A204.1 (cell line): Measurements from ENCODE around the gene GALNT7.
"Not testable (repeated sequence)": the region's sequence is repeated elsewhere in the genome, so short reads cannot be mapped to it uniquely, and the experiment has no call there.

Experiments
- FAIRE-seq: peaks from 2 replicates; lab custom pipeline; 2012; peaks lifted over from hg19 to GRCh38; lab: Jason Lieb, UNC

Gene GALNT7

GRCh38 chr4:173168396-173169177 is at the start of gene GALNT7:
GALNT7 (plus strand) TSS chr4:173168811; CDS start chr4:173168836, 25 bp downstream.
- no peak for FAIRE-seq

GRCh38 chr4:173118819-173119218 is 49.8 kb upstream of the GALNT7 start:
- FAIRE-seq = not testable (repeated sequence)

- no peak for FAIRE-seq
Observed at GRCh38 chr4:173119818-173120217, 48.8 kb upstream of the GALNT7 start.

- no peak for FAIRE-seq
Observed at GRCh38 chr4:173121076-173121561, 47.5 kb upstream of the GALNT7 start.

- no peak for FAIRE-seq
Observed at GRCh38 chr4:173124209-173124865, 44.3 kb upstream of the GALNT7 start.

GRCh38 chr4:173125216-173125812 is 43.3 kb upstream of the GALNT7 start:
- FAIRE-seq = no peak

GRCh38 chr4:173128199-173128890 is 40.3 kb upstream of the GALNT7 start:
- no peak for FAIRE-seq

- no peak for FAIRE-seq
Observed at GRCh38 chr4:173130687-173131086, 37.9 kb upstream of the GALNT7 start.

- FAIRE-seq = no peak
Observed at GRCh38 chr4:173134426-173134825, 34.2 kb upstream of the GALNT7 start.

- FAIRE-seq = no peak
Observed at GRCh38 chr4:173135241-173135847, 33.3 kb upstream of the GALNT7 start.

- no peak for FAIRE-seq
Observed at GRCh38 chr4:173138624-173139023, 30.0 kb upstream of the GALNT7 start.

GRCh38 chr4:173139561-173139960 is 29.1 kb upstream of the GALNT7 start:
- no peak for FAIRE-seq

GRCh38 chr4:173145131-173145530 is 23.5 kb upstream of the GALNT7 start:
- no peak for FAIRE-seq

GRCh38 chr4:173146456-173146855 is 22.2 kb upstream of the GALNT7 start:
- FAIRE-seq = no peak

- FAIRE-seq = no peak
Observed at GRCh38 chr4:173151496-173151895, 17.1 kb upstream of the GALNT7 start.

- no peak for FAIRE-seq
Observed at GRCh38 chr4:173152104-173152503, 16.5 kb upstream of the GALNT7 start.

GRCh38 chr4:173153445-173153844 is 15.2 kb upstream of the GALNT7 start:
- peak; percentile 3 for FAIRE-seq

GRCh38 chr4:173159791-173160190 is 8.8 kb upstream of the GALNT7 start:
- FAIRE-seq = no peak

GRCh38 chr4:173160871-173161270 is 7.7 kb upstream of the GALNT7 start:
- no peak for FAIRE-seq

GRCh38 chr4:173161311-173161710 is 7.3 kb upstream of the GALNT7 start:
- no peak for FAIRE-seq

- no peak for FAIRE-seq
Observed at GRCh38 chr4:173165706-173166105, 2.9 kb upstream of the GALNT7 start.

GRCh38 chr4:173166491-173166890 is 2.1 kb upstream of the GALNT7 start:
- FAIRE-seq = no peak
